GM13976 (cell line): ENCODE data around the gene CHCHD4.
A peak's percentile ranks its signal among the peaks of the same experiment; 100 is the strongest.

ENCODE experiments used
- DNase-seq: peaks from one replicate; pipeline ENCODE4 v3.0.0; 2012; ENCODE audit warnings: low spot score
- CTCF ChIP-seq: IDR thresholded peaks from 2 replicates; pipeline ENCODE4 v1.5.1; 2012; ENCODE audit warnings: borderline replicate concordance, mild to moderate bottlenecking; ENCODE audit not compliant: insufficient read depth; ENCODE audit errors: extremely low read depth, missing control alignments, control extremely low read depth
- in situ Hi-C: fragments of 300-500 bp; cut with MboI; formaldehyde crosslinking; loops from one replicate; pipeline ENCODE4 v1.12.0; 2022; ENCODE audit warnings: low sequenced_read_pairs, mixed read lengths, inconsistent platforms; ENCODE audit not compliant: unreplicated experiment

CHCHD4 gene

GRCh38 chr3:14146381-14147065 is 21.9 kb upstream of the CHCHD4 start:
- DNase-seq, result no peak
- in situ Hi-C loops, result no loop called here
- TF ChIP-seq CTCF, result no peak

- DNase-seq, result no peak
- in situ Hi-C loops, result no loop called here
- TF ChIP-seq CTCF, result no peak
Measured at GRCh38 chr3:14145670-14146380, 21.2 kb upstream of the CHCHD4 start.

GRCh38 chr3:14145236-14145635 is 20.6 kb upstream of the CHCHD4 start:
- in situ Hi-C loops, result no loop called here
- DNase-seq, result no peak
- TF ChIP-seq CTCF, result no peak

- in situ Hi-C loops, result no loop called here
- peak; percentile 93 for DNase-seq
- TF ChIP-seq CTCF, result no peak
Measured at GRCh38 chr3:14144423-14145075, 19.9 kb upstream of the CHCHD4 start.

GRCh38 chr3:14143271-14144225 is 18.9 kb upstream of the CHCHD4 start:
- no peak for DNase-seq
- in situ Hi-C loops, result no loop called here
- TF ChIP-seq CTCF, result no peak
